Measurements from ENCODE around the gene USP9X. TPM values are rescaled to one million over a fixed set of nuclear protein-coding genes. Genes with fewer than 3 reads are reported as not detected.
"Not testable (repeated sequence)": the region's sequence is repeated elsewhere in the genome, so short reads cannot be mapped to it uniquely, and the experiment has no call there.

The USP9X gene
- total and polyA plus RNA-seq, 3 donors from 2014 or later = 50.8 to 161 (median 135) TPM

DNA sequence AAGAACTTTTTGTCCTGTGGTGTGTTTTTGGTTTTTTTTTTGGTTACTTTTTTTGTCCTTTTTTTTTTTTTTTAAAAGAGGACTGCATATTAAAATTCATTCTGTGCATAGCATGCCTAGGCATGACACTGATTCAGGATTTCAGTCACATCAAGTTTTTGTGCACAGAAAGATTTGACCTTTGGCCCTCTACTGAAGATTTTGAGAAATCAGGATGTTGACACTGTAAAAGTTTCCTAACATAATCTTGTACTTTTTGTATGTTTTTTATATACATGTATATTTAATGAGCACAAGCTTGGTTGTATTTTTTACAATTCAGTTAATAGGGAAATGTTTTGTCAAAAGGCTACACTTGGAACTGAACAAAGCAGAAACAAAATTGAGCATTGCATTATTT, 148.7 kb downstream of the USP9X start:
- DNase-seq = no peak
- no peaks in the 10 kb centered on the region for H3K27me3 ChIP-seq
- H3K27ac ChIP-seq = no peak overlapping the region
- no peaks in the 10 kb centered on the region for H3K36me3 ChIP-seq (ENCODE audit: low read depth, missing control alignments)
- intact Hi-C loops (cut with DNase I; ENCODE audit: low total_unique reads) = no loop called here
- no peaks in the 10 kb centered on the region for H3K9me3 ChIP-seq
- no peaks in the 10 kb centered on the region for H3K4me1 ChIP-seq
- TF ChIP-seq, protein P1, sequence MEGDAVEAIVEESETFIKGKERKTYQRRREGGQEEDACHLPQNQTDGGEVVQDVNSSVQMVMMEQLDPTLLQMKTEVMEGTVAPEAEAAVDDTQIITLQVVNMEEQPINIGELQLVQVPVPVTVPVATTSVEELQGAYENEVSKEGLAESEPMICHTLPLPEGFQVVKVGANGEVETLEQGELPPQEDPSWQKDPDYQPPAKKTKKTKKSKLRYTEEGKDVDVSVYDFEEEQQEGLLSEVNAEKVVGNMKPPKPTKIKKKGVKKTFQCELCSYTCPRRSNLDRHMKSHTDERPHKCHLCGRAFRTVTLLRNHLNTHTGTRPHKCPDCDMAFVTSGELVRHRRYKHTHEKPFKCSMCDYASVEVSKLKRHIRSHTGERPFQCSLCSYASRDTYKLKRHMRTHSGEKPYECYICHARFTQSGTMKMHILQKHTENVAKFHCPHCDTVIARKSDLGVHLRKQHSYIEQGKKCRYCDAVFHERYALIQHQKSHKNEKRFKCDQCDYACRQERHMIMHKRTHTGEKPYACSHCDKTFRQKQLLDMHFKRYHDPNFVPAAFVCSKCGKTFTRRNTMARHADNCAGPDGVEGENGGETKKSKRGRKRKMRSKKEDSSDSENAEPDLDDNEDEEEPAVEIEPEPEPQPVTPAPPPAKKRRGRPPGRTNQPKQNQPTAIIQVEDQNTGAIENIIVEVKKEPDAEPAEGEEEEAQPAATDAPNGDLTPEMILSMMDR (IDR thresholded peaks at IDR 0.05) = no peak
- TF ChIP-seq POLR2A (IDR thresholded peaks at IDR 0.05) = no peak
- H3K4me3 ChIP-seq = no peak overlapping the region

DNA sequence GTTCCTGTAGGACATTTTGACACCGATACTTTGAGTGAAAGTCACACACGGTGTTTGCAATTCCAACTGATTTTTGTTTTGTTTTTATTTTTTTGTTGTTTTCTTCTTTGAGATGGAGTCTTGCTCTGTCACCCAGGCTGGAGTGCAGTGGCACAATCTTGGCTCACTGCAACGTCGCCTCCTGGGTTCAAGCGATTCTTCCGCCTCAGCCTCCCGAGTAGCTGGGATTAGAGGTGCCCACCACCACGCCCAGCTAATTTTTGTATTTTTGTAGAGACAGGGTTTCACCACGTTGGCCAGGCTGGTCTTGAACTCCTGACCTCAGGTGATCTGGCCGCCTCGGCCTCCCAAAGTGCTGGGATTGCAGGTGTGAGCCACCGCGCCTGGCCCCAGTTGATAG, 149.2 kb downstream of the USP9X start:
- H3K27ac ChIP-seq; DNase-seq; H3K9me3 ChIP-seq; H3K4me1 ChIP-seq; intact Hi-C loops (cut with DNase I; ENCODE audit: low total_unique reads); H3K36me3 ChIP-seq (ENCODE audit: low read depth, missing control alignments); H3K27me3 ChIP-seq; H3K4me3 ChIP-seq: not testable (repeated sequence)
- WGBS, 2 donors = 92 to 94% methylated on average over 11 to 13 of the region's 13 CpGs

- no peak for DNase-seq
- Histone ChIP-seq H3K9me3 (no peaks in the 10 kb centered on the region), H3K27ac (no peak overlapping the region), H3K36me3 (ENCODE audit: low read depth, missing control alignments) (no peaks in the 10 kb centered on the region), H3K4me1 (no peaks in the 10 kb centered on the region), H3K27me3 (no peaks in the 10 kb centered on the region), H3K4me3 (no peak overlapping the region)
- no peak for TF ChIP-seq POLR2A (IDR thresholded peaks at IDR 0.05)
- TF ChIP-seq, protein P1 (IDR thresholded peaks at IDR 0.05) = no peak
- intact Hi-C loops (cut with DNase I; ENCODE audit: low total_unique reads) = no loop called here
- 61 to 66% methylated on average over 2 of the region's 2 CpGs for WGBS, 2 donors
Observed at GRCh38 chrX:41234962-41235361, 149.7 kb downstream of the USP9X start.

- no peaks in the 10 kb centered on the region for H3K36me3 ChIP-seq (ENCODE audit: low read depth, missing control alignments)
- no peak overlapping the region for H3K4me3 ChIP-seq
- H3K27ac ChIP-seq = no peak overlapping the region
- H3K27me3 ChIP-seq = no peaks in the 10 kb centered on the region
- H3K4me1 ChIP-seq = no peaks in the 10 kb centered on the region
- TF ChIP-seq POLR2A (IDR thresholded peaks at IDR 0.05) = no peak
- TF ChIP-seq, protein P1 (IDR thresholded peaks at IDR 0.05) = no peak
- H3K9me3 ChIP-seq = no peaks in the 10 kb centered on the region
- intact Hi-C loops (cut with DNase I; ENCODE audit: low total_unique reads) = no loop called here
- DNase-seq = no peak
Observed at GRCh38 chrX:41236629-41237028, 151.4 kb downstream of the USP9X start.

DNA sequence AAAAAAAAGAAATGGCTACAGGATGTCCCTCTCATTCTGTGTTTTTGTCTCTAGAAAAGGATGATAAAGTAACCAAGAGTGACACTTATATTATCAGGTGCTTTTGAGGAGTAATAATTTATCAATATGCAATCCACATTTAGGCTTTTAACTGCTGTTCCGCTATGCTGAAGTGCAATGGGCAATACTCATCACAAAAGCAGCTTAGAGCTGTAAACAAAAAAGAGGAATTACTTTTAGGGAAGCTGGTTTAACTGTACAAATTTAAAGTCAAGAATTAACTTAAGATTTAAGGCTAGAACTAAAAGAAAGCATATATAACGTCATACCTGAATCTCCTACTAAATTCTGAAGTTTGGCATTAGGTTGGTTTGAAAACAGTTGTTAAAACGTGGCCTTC, 155.3 kb downstream of the USP9X start:
- 77 to 88% methylated on average over 3 of the region's 3 CpGs for WGBS, 2 donors
- intact Hi-C loops (cut with DNase I; ENCODE audit: low total_unique reads) = no loop called here

More for the DNA sequence above, 155.3 kb downstream of the USP9X start:
- Histone ChIP-seq H3K4me3 (no peak overlapping the region), H3K9me3 (no peaks in the 10 kb centered on the region), H3K36me3 (ENCODE audit: low read depth, missing control alignments) (no peaks in the 10 kb centered on the region), H3K27me3 (no peaks in the 10 kb centered on the region), H3K4me1 (no peaks in the 10 kb centered on the region), H3K27ac (no peak overlapping the region)
- DNase-seq = no peak
- TF ChIP-seq, protein P1 (IDR thresholded peaks at IDR 0.05) = no peak
- TF ChIP-seq POLR2A (IDR thresholded peaks at IDR 0.05) = no peak
